C4-2B (cell line): Measurements from ENCODE around the gene PIGP.

Experiments used
- H3K27ac ChIP-seq: fragments of 450-650 bp; 2 replicates; pipeline ENCODE4 v1.5.1; 2017
- CTCF ChIP-seq: fragments of 450-650 bp; conservative IDR thresholded peaks from 2 replicates; pipeline ENCODE4 v1.5.1; 2017; ENCODE audit warnings: mild to moderate bottlenecking
- ZFX ChIP-seq: fragments of 450-650 bp; IDR thresholded peaks from 2 replicates; pipeline ENCODE4 v1.6.1; 2017

Gene PIGP

GRCh38 chr21:37063433-37063832, 9.4 kb downstream of the PIGP start:
- no peak for TF ChIP-seq ZFX
- TF ChIP-seq CTCF = no peak

GRCh38 chr21:37062593-37062935, 10.3 kb downstream of the PIGP start:
- TF ChIP-seq CTCF = no peak
- no peak for TF ChIP-seq ZFX
- H3K27ac ChIP-seq = no peak overlapping the region

More at GRCh38 chr21:37063433-37063832, 9.4 kb downstream of the PIGP start:
- H3K27ac ChIP-seq = no peak overlapping the region

- TF ChIP-seq CTCF = no peak
- TF ChIP-seq ZFX = no peak
- H3K27ac ChIP-seq = no peak overlapping the region
Observed at GRCh38 chr21:37061926-37062592, 10.8 kb downstream of the PIGP start.

- TF ChIP-seq CTCF (no peak), ZFX (no peak)
- H3K27ac ChIP-seq = no peak overlapping the region
Observed at GRCh38 chr21:37060296-37060695, 12.6 kb downstream of the PIGP start.

- TF ChIP-seq ZFX (no peak), CTCF (no peak)
- H3K27ac ChIP-seq = no peak overlapping the region
Observed at GRCh38 chr21:37059181-37059580, 13.7 kb downstream of the PIGP start.

GRCh38 chr21:37058261-37058660, 14.6 kb downstream of the PIGP start:
- TF ChIP-seq CTCF (no peak), ZFX (no peak)
- no peak overlapping the region for H3K27ac ChIP-seq

- TF ChIP-seq ZFX (no peak), CTCF (no peak)
- no peak overlapping the region for H3K27ac ChIP-seq
Observed at GRCh38 chr21:37057614-37058013, 15.3 kb downstream of the PIGP start.
